K562 (cell line): ENCODE measurements around the gene ADAT3. TPM values are rescaled to one million over a fixed set of nuclear protein-coding genes. Genes with fewer than 3 reads are reported as not detected.
"Not testable (repeated sequence)": the region's sequence is repeated elsewhere in the genome, so short reads cannot be mapped to it uniquely, and the experiment has no call there.

Experiments used
- ATAC-seq: fragments of 200-7000 bp; cut with Tn5 transposase; 3 replicates; pipeline ENCODE4 v1.9.1; 2020; ENCODE audit warnings: moderate library complexity
- BruUV-seq: library from RNA; stranded (reverse); fragments of 400-500 nt; replicated peaks from 2 replicates; lab custom pipeline; 2021; lab: Mats Ljungman, UMichigan
- CTCF ChIA-PET: fragments of 300-600 bp; formaldehyde crosslinking; extraction: SDS; loops from one replicate; lab custom pipeline; 2021; ENCODE audit warnings: low intra/inter-chr PET ratio; lab: Yijun Ruan, JAX
- POLR2A ChIA-PET: fragments of 300-600, 350-650 bp; sonication (Branson Sonifier 250); formaldehyde crosslinking; extraction: SDS; loops from one replicate; lab custom pipeline; 2021; ENCODE audit warnings: antibody characterized with exemption, inconsistent platforms; lab: Yijun Ruan, JAX
- DNase-seq, 4 experiments: peaks; one replicate each; pipeline versions ENCODE4 v3.0.0 to v3.0.0-alpha.2; 2011 to 2018; ENCODE audit warnings: low spot score in 3 of 4, mixed read lengths in 3 of 4; ENCODE audit errors: extremely low read depth in 1 of 4
- FAIRE-seq: peaks from 2 replicates; lab custom pipeline; 2011; peaks lifted over from hg19 to GRCh38; lab: Jason Lieb, UNC
- H2AFZ ChIP-seq: 2 replicates; pipeline ENCODE4 v1.6.0; 2011; ENCODE audit warnings: low read depth, low read length, control low read depth, inconsistent platforms
- H3K27ac ChIP-seq: fragments of 200-600 bp; 3 replicates; pipeline ENCODE4 v1.8.0; 2011; ENCODE audit warnings: low read depth, mild to moderate bottlenecking, control low read depth, inconsistent platforms, low read length, moderate library complexity, mixed read lengths; ENCODE audit errors: extremely low read depth
- H3K27me3 ChIP-seq, 2 experiments: fragments of 300-600 bp in 1 of 2; 2 replicates in 1 of 2; 3 replicates in 1 of 2; pipeline versions ENCODE4 v1.6.0 to v1.8.0; 2011; ENCODE audit warnings: inconsistent platforms in 2 of 2, low read length in 2 of 2, mild to moderate bottlenecking in 1 of 2, mixed read lengths in 1 of 2, moderate library complexity in 1 of 2; ENCODE audit not compliant: control insufficient read depth in 2 of 2, insufficient read depth in 2 of 2
- H3K36me3 ChIP-seq: fragments of 300-600 bp; 3 replicates; pipeline ENCODE4 v1.8.0; 2011; ENCODE audit warnings: mild to moderate bottlenecking, low read length, inconsistent platforms; ENCODE audit not compliant: control insufficient read depth, insufficient read depth
- H3K4me1 ChIP-seq, 2 experiments: fragments of 200-600 bp in 1 of 2; replicated peaks in 1 of 2; 2 replicates in 1 of 2; 3 replicates in 1 of 2; pipeline versions ENCODE4 v1.5.1 to v1.8.0; 2011; ENCODE audit warnings: inconsistent platforms in 2 of 2, low read length in 2 of 2, mild to moderate bottlenecking in 1 of 2, mixed read lengths in 1 of 2, moderate library complexity in 1 of 2; ENCODE audit not compliant: control insufficient read depth in 2 of 2, insufficient read depth in 2 of 2
- H3K4me2 ChIP-seq: 2 replicates; pipeline ENCODE4 v1.6.1; 2011; ENCODE audit warnings: low read length, control low read depth, inconsistent platforms, mixed read lengths; ENCODE audit not compliant: insufficient read depth
- H3K4me3 ChIP-seq: fragments of 200-600 bp; sonication (generic), shearing (Covaris generic); 2 replicates; pipeline ENCODE4 v1.5.1; 2016; ENCODE audit warnings: control low read depth, inconsistent platforms
- H3K79me2 ChIP-seq: fragments of 200-600 bp; 3 replicates; pipeline ENCODE4 v1.8.0; 2011; ENCODE audit warnings: low read length, inconsistent platforms; ENCODE audit not compliant: control insufficient read depth, insufficient read depth
- H3K9ac ChIP-seq, 2 experiments: 2 replicates each; pipeline versions ENCODE4 v1.6.0 to v1.6.1; 2011; ENCODE audit warnings: low read depth in 2 of 2, low read length in 2 of 2, control low read depth in 1 of 2, inconsistent platforms in 1 of 2, mild to moderate bottlenecking in 1 of 2, mixed read lengths in 1 of 2; ENCODE audit not compliant: insufficient read depth in 1 of 2
- H3K9me1 ChIP-seq: one replicate; pipeline ENCODE4 v1.6.0; 2011; ENCODE audit warnings: inconsistent platforms, mild to moderate bottlenecking, low read length, moderate library complexity; ENCODE audit not compliant: control insufficient read depth, insufficient read depth
- H3K9me3 ChIP-seq: replicated peaks from 2 replicates; pipeline ENCODE4 v1.5.1; 2011; ENCODE audit warnings: low read depth, low read length, inconsistent platforms; ENCODE audit not compliant: control insufficient read depth, insufficient read depth
- H4K20me1 ChIP-seq: replicated peaks from 2 replicates; pipeline ENCODE4 v1.6.1; 2011; ENCODE audit warnings: low read length, inconsistent platforms, mixed read lengths; ENCODE audit not compliant: control insufficient read depth, insufficient read depth
- E2F8 ChIP-seq: fragments of 450-650 bp; IDR thresholded peaks from 2 replicates; pipeline ENCODE4 v1.7.1; 2018; ENCODE audit warnings: mild to moderate bottlenecking, low read depth; ENCODE audit not compliant: partially characterized antibody
- MTA1 ChIP-seq: fragments of 450-650 bp; IDR thresholded peaks from 2 replicates; pipeline ENCODE4 v1.6.1; 2017; ENCODE audit warnings: borderline replicate concordance
- YY1 ChIP-seq, 3 experiments: IDR thresholded peaks; 2 replicates each; pipeline ENCODE4 v1.6.1; 2011; ENCODE audit warnings: low read length in 2 of 3, mild to moderate bottlenecking in 2 of 3, moderate library complexity in 2 of 3, borderline replicate concordance in 1 of 3, control low read depth in 1 of 3, low read depth in 1 of 3; ENCODE audit not compliant: insufficient read depth in 3 of 3, insufficient replicate concordance in 2 of 3, control insufficient read depth in 1 of 3, insufficient read length in 1 of 3; ENCODE audit errors: extremely low read depth in 1 of 3
- ZBTB33 ChIP-seq: sonication (generic); formaldehyde crosslinking; IDR thresholded peaks from 2 replicates; pipeline ENCODE4 v1.8.1; 2023; ENCODE audit warnings: mild to moderate bottlenecking, missing genetic modification reagents
- ZC3H11A ChIP-seq: IDR thresholded peaks from 2 replicates; pipeline ENCODE4 v1.6.1; 2012; ENCODE audit warnings: low read depth, low read length, improper control_type of control experiment
- WGBS: fragments of 100-300 bp; shearing (Covaris generic); methylation state at CpG from one replicate; pipeline ENCODE4 v1.1.6; 2016; ENCODE audit warnings: low coverage, mixed read lengths; ENCODE audit not compliant: insufficient coverage; ENCODE audit errors: missing lambda C conversion rate; 5-methylcytosine and 5-hydroxymethylcytosine counted together
- in situ Hi-C: fragments of 300-500 bp; cut with MboI; formaldehyde crosslinking; loops from 4 replicates; pipeline ENCODE4 v1.15.0; 2018; ENCODE audit warnings: inconsistent platforms, mixed read lengths
- intact Hi-C: fragments of 100-400 bp; cut with micrococcal nuclease; formaldehyde crosslinking; loops from 2 replicates; pipeline ENCODE4 v1.14.2; 2022
- polyA plus RNA-seq, 8 experiments: library from polyadenylated mRNA; depleted of rRNA in 4 of 8; stranded (reverse) in 5 of 8; unstranded in 3 of 8; fragments of >200 nt; fragmentation: Nextera tagmentation in 2 of 8; fragmentation: Illumina TruSeq in 1 of 8; extraction: Ambion mirVana in 2 of 8; extraction: Trizol in 1 of 8; gene quantifications; 2 replicates each; pipeline versions ENCODE4 v1.2.1 to v1.2.3, GENCODE V29; 2011 to 2014; ENCODE audit warnings: inconsistent platforms in 1 of 8, missing spikeins in 1 of 8
- total RNA-seq, 7 experiments: library from RNA; depleted of rRNA in 6 of 7; stranded (reverse); fragments of >200 nt in 6 of 7; fragmentation: Illumina TruSeq in 2 of 7; extraction: Trizol in 2 of 7; gene quantifications; 2 replicates each; pipeline versions ENCODE4 v1.2.1 to v1.2.3, GENCODE V29; 2011 to 2021; ENCODE audit warnings: low replicate concordance in 1 of 7

Gene ADAT3
- total and polyA plus RNA-seq, 9 of the 15 experiments (the other 6 are each of a cell fraction or from before 2014, with no cell fraction given): 0.67 to 15.6 (median 7.8) TPM; not detected in 4

- TF ChIP-seq E2F8 (peak; percentile 33), YY1 (IDR thresholded peaks at IDR 0.05; ENCODE audit: borderline replicate concordance in 1 of 3, control insufficient read depth in 1 of 3, extremely low read depth in 1 of 3, insufficient read depth in 3 of 3, insufficient read length in 1 of 3, insufficient replicate concordance in 2 of 3, low read depth in 1 of 3, low read length in 2 of 3) (peak in 2 of 3 experiments; percentile 37 to 45), MTA1 (0 out of 2 replicates have a peak, but pooled peaks have one; percentile 41)
- TF ChIP-seq, all 486 proteins: peak for 51; not testable (repeated sequence) for 435
Observed at GRCh38 chr19:1885398-1886119, 19.6 kb upstream of the ADAT3 start, which contains the start of gene ABHD17A (continued).

GRCh38 chr19:1886360-1886759, 18.8 kb upstream of the ADAT3 start:
- intact Hi-C loops, H3K9ac ChIP-seq, H3K27ac ChIP-seq, H2AFZ ChIP-seq, H3K4me2 ChIP-seq, DNase-seq, ATAC-seq, H3K27me3 ChIP-seq, BruUV-seq, FAIRE-seq, in situ Hi-C loops, CTCF ChIA-PET, H3K4me3 ChIP-seq, H3K9me3 ChIP-seq: not testable (repeated sequence)
- POLR2A ChIA-PET: interaction anchor here (0.7 kb wide), 1 partner anchor 11 kb away, joined by 5 read pairs; no protein-coding TSS in a partner anchor
- Histone ChIP-seq H3K36me3 (peaks cover 20% of the 10 kb centered on the region; the same call in 2 of the 3 replicates), H3K4me1 (peaks cover 31 to 62% of the 10 kb centered on the region in 2 experiments), H3K79me2 (peaks cover 36% of the 10 kb centered on the region), H3K9me1 (peaks cover 14% of the 10 kb centered on the region), H4K20me1 (peaks cover 33% of the 10 kb centered on the region; the same call in 1 of the 2 replicates)
- WGBS: 96% methylated on average over 15 of the region's 15 CpGs
- 0 out of 2 replicates have a peak, but pooled peaks have one; percentile 21 for TF ChIP-seq ZBTB33 (CRISPR knock-in tag)
- TF ChIP-seq ZC3H11A: peak; percentile 67; the same call in 1 of the 2 replicates
